WTC11 (cell line): ENCODE data around the gene PYCR2. TPM values are rescaled to one million over a fixed set of nuclear protein-coding genes. Genes with fewer than 3 reads are reported as not detected.
"Not testable (repeated sequence)": the region's sequence is repeated elsewhere in the genome, so short reads cannot be mapped to it uniquely, and the experiment has no call there.

Experiments
- ATAC-seq: fragments of 200-7000 bp; cut with Tn5 transposase; 2 replicates; pipeline ENCODE4 v1.10.0; 2021; ENCODE audit warnings: mild to moderate bottlenecking, moderate library complexity
- CTCF ChIA-PET: fragments of 300-600 bp; sonication (Branson Sonifier 250); formaldehyde crosslinking; loops from one replicate; lab custom pipeline; 2021; ENCODE audit warnings: antibody characterized with exemption; lab: Charles Lee
- POLR2A ChIA-PET: fragments of 350-600 bp; sonication (Branson Sonifier 250); formaldehyde crosslinking; loops from one replicate; lab custom pipeline; 2021; ENCODE audit warnings: antibody characterized with exemption; lab: Charles Lee
- DNase-seq: peaks from one replicate; pipeline ENCODE4 v3.0.0; 2021; ENCODE audit warnings: low spot score
- H3K27ac Mint-ChIP-seq: 2 replicates; pipeline ENCODE4 v1.8.0; 2021; ENCODE audit warnings: mixed read lengths
- H3K27me3 Mint-ChIP-seq: 2 replicates; pipeline ENCODE4 v1.8.0; 2021; ENCODE audit warnings: low read depth, mild to moderate bottlenecking, moderate library complexity, mixed read lengths
- H3K36me3 Mint-ChIP-seq: 2 replicates; pipeline ENCODE4 v1.8.0; 2021; ENCODE audit warnings: mixed read lengths
- H3K4me1 Mint-ChIP-seq: 2 replicates; pipeline ENCODE4 v1.8.0; 2022; ENCODE audit warnings: mixed read lengths
- H3K4me3 Mint-ChIP-seq: 2 replicates; pipeline ENCODE4 v1.8.0; 2021; ENCODE audit warnings: mild to moderate bottlenecking, moderate library complexity, mixed read lengths
- H3K9me3 Mint-ChIP-seq: 2 replicates; pipeline ENCODE4 v1.8.0; 2021; ENCODE audit warnings: mixed read lengths
- AFF4 ChIP-seq: sonication (generic); formaldehyde crosslinking; IDR thresholded peaks from 2 replicates; pipeline ENCODE4 v1.8.1; 2023; ENCODE audit warnings: mild to moderate bottlenecking, missing genetic modification reagents, borderline replicate concordance
- AR ChIP-seq: fragments of 250-450 bp; sonication (Bioruptor Pico); IDR thresholded peaks from 2 replicates; pipeline ENCODE4 v1.9.0; 2021; ENCODE audit warnings: mild to moderate bottlenecking
- HMGXB4 ChIP-seq: sonication (generic); formaldehyde crosslinking; IDR thresholded peaks from 2 replicates; pipeline ENCODE4 v1.8.1; 2023; ENCODE audit warnings: mild to moderate bottlenecking, moderate library complexity, missing genetic modification reagents
- JUN ChIP-seq: sonication (generic); formaldehyde crosslinking; IDR thresholded peaks from 2 replicates; pipeline ENCODE4 v1.8.0; 2023; ENCODE audit warnings: mild to moderate bottlenecking, missing genetic modification reagents
- MLX ChIP-seq: sonication (generic); formaldehyde crosslinking; IDR thresholded peaks from 2 replicates; pipeline ENCODE4 v1.8.1; 2023; ENCODE audit warnings: mild to moderate bottlenecking, missing genetic modification reagents, moderate library complexity
- NFYB ChIP-seq: sonication (generic); formaldehyde crosslinking; conservative IDR thresholded peaks from 2 replicates; pipeline ENCODE4 v1.8.0; 2022; ENCODE audit warnings: low read depth, missing genetic modification reagents
- OVOL2 ChIP-seq: fragments of 250-450 bp; sonication (Bioruptor Pico); IDR thresholded peaks from 2 replicates; pipeline ENCODE4 v1.9.0; 2021; ENCODE audit warnings: mild to moderate bottlenecking, borderline replicate concordance
- TP53 ChIP-seq: sonication (generic); formaldehyde crosslinking; IDR thresholded peaks from 2 replicates; pipeline ENCODE4 v1.8.1; 2023; ENCODE audit warnings: mild to moderate bottlenecking, missing genetic modification reagents
- USF2 ChIP-seq: sonication (generic); formaldehyde crosslinking; IDR thresholded peaks from 2 replicates; pipeline ENCODE4 v1.8.1; 2023; ENCODE audit warnings: mild to moderate bottlenecking, missing genetic modification reagents, moderate library complexity
- ZBTB21 ChIP-seq: sonication (generic); formaldehyde crosslinking; IDR thresholded peaks from 2 replicates; pipeline ENCODE4 v1.8.1; 2023; ENCODE audit warnings: mild to moderate bottlenecking, missing genetic modification reagents, borderline replicate concordance
- ZNF121 ChIP-seq: sonication (generic); formaldehyde crosslinking; IDR thresholded peaks from 2 replicates; pipeline ENCODE4 v1.8.0; 2023; ENCODE audit warnings: missing genetic modification reagents
- ZNF263 ChIP-seq: sonication (generic); formaldehyde crosslinking; IDR thresholded peaks from 2 replicates; pipeline ENCODE4 v1.8.1; 2022; ENCODE audit warnings: low read depth, mild to moderate bottlenecking, moderate library complexity, missing genetic modification reagents
- ZNF396 ChIP-seq: fragments of 250-450 bp; sonication (Bioruptor Pico); IDR thresholded peaks from 2 replicates; pipeline ENCODE4 v1.8.0; 2021; ENCODE audit warnings: mild to moderate bottlenecking, moderate library complexity, borderline replicate concordance
- total RNA-seq: library from RNA; stranded (reverse); gene quantifications from 3 replicates; pipeline ENCODE4 v1.2.3, GENCODE V29; 2021

PYCR2 gene
- total RNA-seq, 1 experiment from 2014 or later = 86.0 TPM

GRCh38 chr1:225888898-225889601 lies 35.0 kb downstream of the PYCR2 start, which contains the start of gene LEFTY1 (continued):
- no peak for TF ChIP-seq AR (CRISPR knock-in tag)
- TF ChIP-seq ZNF396 (CRISPR knock-in tag) = no peak
- TF ChIP-seq AFF4 (CRISPR knock-in tag) = no peak
- TF ChIP-seq ZBTB21 (CRISPR knock-in tag) = 0 out of 2 replicates have a peak, but pooled peaks have one; percentile 18
- TF ChIP-seq ZNF263 (CRISPR knock-in tag) = no peak
- TF ChIP-seq HMGXB4 (CRISPR knock-in tag) = no peak
- TF ChIP-seq USF2 (CRISPR knock-in tag) = no peak
- no peak for TF ChIP-seq OVOL2 (CRISPR knock-in tag)

GRCh38 chr1:225888289-225888897 lies 35.7 kb downstream of the PYCR2 start:
- DNase-seq = no peak
- 0 out of 2 replicates have a peak, but pooled peaks have one; percentile 8 for TF ChIP-seq NFYB
- TF ChIP-seq TP53 (CRISPR knock-in tag) = no peak
- 0 out of 2 replicates have a peak, but pooled peaks have one; percentile 19 for TF ChIP-seq JUN
- 0 out of 2 replicates have a peak, but pooled peaks have one; percentile 19 for TF ChIP-seq ZNF121 (CRISPR knock-in tag)
- TF ChIP-seq MLX = no peak
- no peaks in the 10 kb centered on the region for H3K9me3 Mint-ChIP-seq
- POLR2A ChIA-PET = interaction anchor here (0.5 to 1.2 kb wide), 2 partner anchors 36 to 401 kb away, joined by 3 to 5 read pairs; partner anchors contain the start of gene PYCR2
- peaks cover 48% of the 10 kb centered on the region for H3K4me1 Mint-ChIP-seq
- CTCF ChIA-PET = interaction anchor here (0.7 to 4.3 kb wide), 11 partner anchors 10 to 413 kb away, joined by 3 to 21 read pairs (median 6); no protein-coding TSS in a partner anchor
- peak overlapping the region; percentile 69 for H3K4me3 Mint-ChIP-seq
- ATAC-seq = no peak
- H3K27ac Mint-ChIP-seq = peak overlapping the region; percentile 72; the same call in 1 of the 2 replicates
- H3K27me3 Mint-ChIP-seq = no peaks in the 10 kb centered on the region; the same call in 1 of the 2 replicates
- H3K36me3 Mint-ChIP-seq = 0 out of 2 replicates have a peak, but pooled peaks cover 4% of the 10 kb centered on the region

GRCh38 chr1:225887554-225888288 lies 36.3 kb downstream of the PYCR2 start:
- H3K4me3 Mint-ChIP-seq = peak overlapping the region; percentile 69
- not testable (repeated sequence) for H3K27me3 Mint-ChIP-seq

More at GRCh38 chr1:225887554-225888288, 36.3 kb downstream of the PYCR2 start:
- peak; percentile 7 for ATAC-seq
- CTCF ChIA-PET = interaction anchor here (1.1 to 4.3 kb wide), 5 partner anchors 10 to 88 kb away, joined by 3 to 21 read pairs (median 13); no protein-coding TSS in a partner anchor
- POLR2A ChIA-PET = interaction anchor here (1.2 kb wide), 1 partner anchor 36 kb away, joined by 5 read pairs; the partner anchor contains the start of gene PYCR2
- Mint-ChIP-seq H3K4me1 (peaks cover 48% of the 10 kb centered on the region), H3K27ac (peak overlapping the region; percentile 72; the same call in 1 of the 2 replicates)
- H3K9me3 Mint-ChIP-seq, H3K36me3 Mint-ChIP-seq: not testable (repeated sequence)
- peak; percentile 61 for DNase-seq
